Measurements from ENCODE around the gene ZNF827. TPM values are rescaled to one million over a fixed set of nuclear protein-coding genes. Genes with fewer than 3 reads are reported as not detected.

ZNF827 gene
- total RNA-seq, 4 donors from 2014 or later = 3.0 to 11.0 (median 8.8) TPM

- 91% methylated on average over 8 of the region's 8 CpGs for WGBS
Observed at GRCh38 chr4:145760176-145760575, 178.4 kb downstream of the ZNF827 start.

GRCh38 chr4:145757188-145757587 is 181.4 kb downstream of the ZNF827 start:
- Histone ChIP-seq H3K27me3 (no peaks in the 10 kb centered on the region), H3K4me1 (no peaks in the 10 kb centered on the region), H3K36me3 (peaks cover 13% of the 10 kb centered on the region), H3K9me3 (no peaks in the 10 kb centered on the region), H3K27ac (no peak overlapping the region), H3K4me3 (no peak overlapping the region)
- TF ChIP-seq, protein P1, sequence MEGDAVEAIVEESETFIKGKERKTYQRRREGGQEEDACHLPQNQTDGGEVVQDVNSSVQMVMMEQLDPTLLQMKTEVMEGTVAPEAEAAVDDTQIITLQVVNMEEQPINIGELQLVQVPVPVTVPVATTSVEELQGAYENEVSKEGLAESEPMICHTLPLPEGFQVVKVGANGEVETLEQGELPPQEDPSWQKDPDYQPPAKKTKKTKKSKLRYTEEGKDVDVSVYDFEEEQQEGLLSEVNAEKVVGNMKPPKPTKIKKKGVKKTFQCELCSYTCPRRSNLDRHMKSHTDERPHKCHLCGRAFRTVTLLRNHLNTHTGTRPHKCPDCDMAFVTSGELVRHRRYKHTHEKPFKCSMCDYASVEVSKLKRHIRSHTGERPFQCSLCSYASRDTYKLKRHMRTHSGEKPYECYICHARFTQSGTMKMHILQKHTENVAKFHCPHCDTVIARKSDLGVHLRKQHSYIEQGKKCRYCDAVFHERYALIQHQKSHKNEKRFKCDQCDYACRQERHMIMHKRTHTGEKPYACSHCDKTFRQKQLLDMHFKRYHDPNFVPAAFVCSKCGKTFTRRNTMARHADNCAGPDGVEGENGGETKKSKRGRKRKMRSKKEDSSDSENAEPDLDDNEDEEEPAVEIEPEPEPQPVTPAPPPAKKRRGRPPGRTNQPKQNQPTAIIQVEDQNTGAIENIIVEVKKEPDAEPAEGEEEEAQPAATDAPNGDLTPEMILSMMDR (IDR thresholded peaks at IDR 0.05) = no peak
- TF ChIP-seq EP300 (IDR thresholded peaks at IDR 0.05) (no peak), POLR2AphosphoS5 (IDR thresholded peaks at IDR 0.05) (no peak), POLR2A (IDR thresholded peaks at IDR 0.05) (no peak)
- WGBS = 95% methylated on average over 1 of the region's 1 CpG
- no peak for DNase-seq (ENCODE audit: low spot score in 2 of 2)

More at GRCh38 chr4:145760176-145760575, 178.4 kb downstream of the ZNF827 start:
- no peak for DNase-seq (ENCODE audit: low spot score in 2 of 2)
- H3K27me3 ChIP-seq = no peaks in the 10 kb centered on the region
- H3K4me3 ChIP-seq = no peak overlapping the region
- peaks cover 26% of the 10 kb centered on the region for H3K36me3 ChIP-seq
- H3K4me1 ChIP-seq = no peaks in the 10 kb centered on the region
- TF ChIP-seq EP300 (IDR thresholded peaks at IDR 0.05) (no peak), POLR2AphosphoS5 (IDR thresholded peaks at IDR 0.05) (no peak), POLR2A (IDR thresholded peaks at IDR 0.05) (no peak)
- TF ChIP-seq, protein P1 (IDR thresholded peaks at IDR 0.05) = no peak
- no peaks in the 10 kb centered on the region for H3K9me3 ChIP-seq
- no peak overlapping the region for H3K27ac ChIP-seq

- no peaks in the 10 kb centered on the region for H3K4me1 ChIP-seq
- no peak overlapping the region for H3K27ac ChIP-seq
- H3K4me3 ChIP-seq = no peak overlapping the region
- TF ChIP-seq, protein P1 (IDR thresholded peaks at IDR 0.05) = no peak
- no peak for TF ChIP-seq POLR2A (IDR thresholded peaks at IDR 0.05)
- TF ChIP-seq POLR2AphosphoS5 (IDR thresholded peaks at IDR 0.05) = no peak
- no peak for TF ChIP-seq EP300 (IDR thresholded peaks at IDR 0.05)
- WGBS = 71% methylated on average over 1 of the region's 1 CpG
- H3K27me3 ChIP-seq = no peaks in the 10 kb centered on the region
- DNase-seq (ENCODE audit: low spot score in 2 of 2) = no peak
- no peaks in the 10 kb centered on the region for H3K9me3 ChIP-seq
- peaks cover 7% of the 10 kb centered on the region for H3K36me3 ChIP-seq
Observed at GRCh38 chr4:145756244-145756643, 182.4 kb downstream of the ZNF827 start.

DNA sequence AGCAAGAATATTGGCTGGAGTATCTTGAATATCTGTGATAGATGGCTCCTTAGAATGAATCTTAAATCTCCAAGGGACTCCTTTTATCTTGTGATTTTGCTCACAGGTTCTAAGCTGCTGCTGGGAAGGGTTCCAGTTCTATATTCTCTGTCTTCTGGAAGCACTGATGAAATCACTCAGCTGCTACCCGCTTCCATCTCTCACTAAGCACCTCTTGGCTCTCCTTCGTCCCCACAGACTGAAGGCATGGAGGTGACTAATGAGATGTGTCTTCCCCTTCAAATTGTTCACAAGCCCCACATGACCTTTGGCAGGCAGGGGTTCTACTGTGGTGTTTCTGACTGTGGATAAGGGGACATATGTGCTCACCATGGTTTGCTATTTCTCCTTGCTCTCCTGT is 182.8 kb downstream of the ZNF827 start:
- H3K27me3 ChIP-seq = no peaks in the 10 kb centered on the region
- H3K4me1 ChIP-seq = no peaks in the 10 kb centered on the region
- no peaks in the 10 kb centered on the region for H3K9me3 ChIP-seq
- H3K36me3 ChIP-seq = peaks cover 3% of the 10 kb centered on the region
- no peak overlapping the region for H3K27ac ChIP-seq
- DNase-seq (ENCODE audit: low spot score in 2 of 2) = no peak
- WGBS = 87% methylated on average over 2 of the region's 2 CpGs
- no peak overlapping the region for H3K4me3 ChIP-seq
- TF ChIP-seq POLR2A (IDR thresholded peaks at IDR 0.05) = no peak

- H3K27me3 ChIP-seq = no peaks in the 10 kb centered on the region
- DNase-seq (ENCODE audit: low spot score in 2 of 2) = no peak
- no peak overlapping the region for H3K27ac ChIP-seq
- TF ChIP-seq EP300 (IDR thresholded peaks at IDR 0.05) (no peak), POLR2AphosphoS5 (IDR thresholded peaks at IDR 0.05) (no peak), POLR2A (IDR thresholded peaks at IDR 0.05) (no peak)
- TF ChIP-seq, protein P1 (IDR thresholded peaks at IDR 0.05) = no peak
- no peaks in the 10 kb centered on the region for H3K4me1 ChIP-seq
- WGBS = 98% methylated on average over 2 of the region's 2 CpGs
- no peaks in the 10 kb centered on the region for H3K9me3 ChIP-seq
- no peak overlapping the region for H3K4me3 ChIP-seq
- H3K36me3 ChIP-seq = no peaks in the 10 kb centered on the region
Observed at GRCh38 chr4:145743641-145744040, 195.0 kb downstream of the ZNF827 start.

DNA sequence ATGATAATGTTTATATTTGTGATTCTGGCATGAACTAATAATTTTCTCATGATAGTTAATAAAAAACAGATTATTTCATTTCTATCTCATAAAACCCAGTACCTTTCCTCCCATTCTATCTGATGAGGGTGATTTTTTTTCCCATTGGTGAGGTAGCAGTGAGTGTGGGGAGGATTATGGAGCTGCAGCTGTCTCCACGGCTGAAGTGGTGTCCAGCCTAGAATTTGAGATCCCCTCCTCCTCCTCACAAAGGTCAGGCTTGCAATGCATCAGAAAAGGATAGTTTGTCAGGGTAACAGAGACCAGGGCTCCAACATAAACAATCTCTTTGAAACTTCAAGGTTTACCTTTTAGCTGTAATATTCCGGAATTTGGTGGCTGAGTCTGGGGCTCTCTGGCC is 197.8 kb downstream of the ZNF827 start:
- WGBS = 88% methylated on average over 2 of the region's 2 CpGs
- no peaks in the 10 kb centered on the region for H3K27me3 ChIP-seq
- DNase-seq (ENCODE audit: low spot score in 2 of 2) = no peak
- peaks cover 12% of the 10 kb centered on the region for H3K4me1 ChIP-seq
- H3K27ac ChIP-seq = no peak overlapping the region
- TF ChIP-seq POLR2AphosphoS5 (IDR thresholded peaks at IDR 0.05) = no peak
- no peak for TF ChIP-seq POLR2A (IDR thresholded peaks at IDR 0.05)
- TF ChIP-seq EP300 (IDR thresholded peaks at IDR 0.05) = no peak
- TF ChIP-seq, protein P1 (IDR thresholded peaks at IDR 0.05) = no peak
- no peaks in the 10 kb centered on the region for H3K9me3 ChIP-seq
- H3K4me3 ChIP-seq = no peak overlapping the region
- no peaks in the 10 kb centered on the region for H3K36me3 ChIP-seq
